PC-3 (cell line): ENCODE results near the gene TMEM106C. TPM values are rescaled to one million over a fixed set of nuclear protein-coding genes. Genes with fewer than 3 reads are reported as not detected.

ENCODE experiments used
- ATAC-seq: fragments of 200-7000 bp; cut with Tn5 transposase; 2 replicates; pipeline ENCODE4 v1.9.1; 2020; ENCODE audit warnings: mild to moderate bottlenecking, moderate library complexity
- BruUV-seq: library from RNA; stranded (reverse); fragments of 400-500 nt; replicated peaks from 2 replicates; lab custom pipeline; 2021; lab: Mats Ljungman, UMichigan
- CTCF ChIA-PET: fragments of 300-600 bp; sonication (Branson Sonifier 250); formaldehyde crosslinking; loops from one replicate; lab custom pipeline; 2022; ENCODE audit warnings: antibody characterized with exemption; lab: Charles Lee
- POLR2A ChIA-PET: fragments of 300-600 bp; sonication (Branson Sonifier 250); formaldehyde crosslinking; loops from one replicate; lab custom pipeline; 2022; ENCODE audit warnings: antibody characterized with exemption; ENCODE audit not compliant: unreplicated experiment; lab: Charles Lee
- DNase-seq: peaks from one replicate; pipeline ENCODE4 v3.0.0-alpha.2; 2015
- H2AFZ ChIP-seq: fragments of 300-600 bp; sonication (generic); 2 replicates; pipeline ENCODE4 v1.6.0; 2016; ENCODE audit warnings: antibody characterized with exemption, low read length
- H3F3A ChIP-seq: fragments of 300-600 bp; sonication (generic); one replicate; pipeline ENCODE4 v1.6.0; 2017; ENCODE audit warnings: antibody characterized with exemption, low read length, control low read depth, mild to moderate bottlenecking; ENCODE audit not compliant: unreplicated experiment
- H3K27ac ChIP-seq: fragments of 300-600 bp; sonication (generic); 2 replicates; pipeline ENCODE4 v1.5.1; 2016; ENCODE audit warnings: mild to moderate bottlenecking, low read length
- H3K27me3 ChIP-seq: fragments of 300-600 bp; sonication (generic); 2 replicates; pipeline ENCODE4 v1.6.1; 2016; ENCODE audit warnings: low read length, mixed read lengths
- H3K36me3 ChIP-seq: fragments of 300-600 bp; sonication (generic); 2 replicates; pipeline ENCODE4 v1.6.1; 2016; ENCODE audit warnings: low read depth, mixed run types, low read length, mixed read lengths
- H3K4me1 ChIP-seq: fragments of 300-600 bp; sonication (generic); 2 replicates; pipeline ENCODE4 v1.5.1; 2016; ENCODE audit warnings: low read length; ENCODE audit not compliant: insufficient read depth
- H3K4me2 ChIP-seq: fragments of 300-600 bp; sonication (generic); 2 replicates; pipeline ENCODE4 v1.6.0; 2016; ENCODE audit warnings: low read length
- H3K4me3 ChIP-seq: fragments of 300-600 bp; sonication (generic); 2 replicates; pipeline ENCODE4 v1.5.1; 2016; ENCODE audit warnings: mild to moderate bottlenecking, low read length, mixed read lengths
- H3K79me2 ChIP-seq: fragments of 300-600 bp; sonication (generic); 2 replicates; pipeline ENCODE4 v1.6.1; 2017; ENCODE audit warnings: low read length, mixed read lengths
- H3K9ac ChIP-seq: fragments of 300-600 bp; sonication (generic); 2 replicates; pipeline ENCODE4 v1.6.0; 2016; ENCODE audit warnings: mild to moderate bottlenecking, low read length
- H3K9me2 ChIP-seq: fragments of 300-600 bp; sonication (generic); replicated peaks from 2 replicates; pipeline ENCODE4 v1.6.1; 2016; ENCODE audit warnings: mixed run types, low read length, mixed read lengths
- H3K9me3 ChIP-seq: fragments of 300-600 bp; sonication (generic); 2 replicates; pipeline ENCODE4 v1.6.1; 2016; ENCODE audit warnings: low read length, mixed read lengths
- H4K20me1 ChIP-seq: fragments of 300-600 bp; sonication (generic); 2 replicates; pipeline ENCODE4 v1.6.1; 2016; ENCODE audit warnings: low read length, mixed read lengths
- EZH2 ChIP-seq: fragments of 300-600 bp; sonication (generic); IDR thresholded peaks from one replicate; pipeline ENCODE4 v1.6.1; 2017; ENCODE audit warnings: antibody characterized with exemption, mild to moderate bottlenecking, low read length; ENCODE audit not compliant: unreplicated experiment
- EZH2phosphoT487 ChIP-seq: fragments of 300-600 bp; sonication (generic); IDR thresholded peaks from 2 replicates; pipeline ENCODE4 v1.6.1; 2018; ENCODE audit warnings: mild to moderate bottlenecking, antibody characterized with exemption, low read length, borderline replicate concordance
- intact Hi-C: fragments of 100-400 bp; cut with micrococcal nuclease; formaldehyde crosslinking; loops from 2 replicates; pipeline ENCODE4 v1.9.0; 2023
- total RNA-seq: library from RNA; depleted of rRNA; stranded (reverse); fragments of >200 nt; gene quantifications from 2 replicates; pipeline ENCODE4 v1.2.3, GENCODE V29; 2014
- TF ChIP-seq, protein P1 (sequence below): fragments of 300-600 bp; sonication (generic); conservative IDR thresholded peaks from 2 replicates; pipeline ENCODE4 v1.5.1; 2017; ENCODE audit warnings: antibody characterized with exemption, low read depth, mild to moderate bottlenecking, low read length

TMEM106C gene
- total RNA-seq, 1 experiment from 2014 or later = 166 TPM

GRCh38 chr12:47986832-47987231 lies 23.4 kb downstream of the TMEM106C start:
- Histone ChIP-seq H3K4me1 (no peaks in the 10 kb centered on the region), H3K27me3 (no peaks in the 10 kb centered on the region), H3K9ac (no peak overlapping the region), H2AFZ (no peak overlapping the region), H4K20me1 (no peaks in the 10 kb centered on the region), H3K9me2 (no peaks in the 10 kb centered on the region), H3K4me3 (no peak overlapping the region), H3K9me3 (no peaks in the 10 kb centered on the region), H3F3A (no peaks in the 10 kb centered on the region), H3K27ac (no peak overlapping the region), H3K79me2 (no peaks in the 10 kb centered on the region), H3K4me2 (no peak overlapping the region), H3K36me3 (no peaks in the 10 kb centered on the region)
- no TSS peak for BruUV-seq
- DNase-seq (no peak), ATAC-seq (no peak)
- intact Hi-C loops = no loop called here
- POLR2A ChIA-PET = no interaction called here
- TF ChIP-seq EZH2 (no peak), EZH2phosphoT487 (no peak)
- TF ChIP-seq, protein P1, sequence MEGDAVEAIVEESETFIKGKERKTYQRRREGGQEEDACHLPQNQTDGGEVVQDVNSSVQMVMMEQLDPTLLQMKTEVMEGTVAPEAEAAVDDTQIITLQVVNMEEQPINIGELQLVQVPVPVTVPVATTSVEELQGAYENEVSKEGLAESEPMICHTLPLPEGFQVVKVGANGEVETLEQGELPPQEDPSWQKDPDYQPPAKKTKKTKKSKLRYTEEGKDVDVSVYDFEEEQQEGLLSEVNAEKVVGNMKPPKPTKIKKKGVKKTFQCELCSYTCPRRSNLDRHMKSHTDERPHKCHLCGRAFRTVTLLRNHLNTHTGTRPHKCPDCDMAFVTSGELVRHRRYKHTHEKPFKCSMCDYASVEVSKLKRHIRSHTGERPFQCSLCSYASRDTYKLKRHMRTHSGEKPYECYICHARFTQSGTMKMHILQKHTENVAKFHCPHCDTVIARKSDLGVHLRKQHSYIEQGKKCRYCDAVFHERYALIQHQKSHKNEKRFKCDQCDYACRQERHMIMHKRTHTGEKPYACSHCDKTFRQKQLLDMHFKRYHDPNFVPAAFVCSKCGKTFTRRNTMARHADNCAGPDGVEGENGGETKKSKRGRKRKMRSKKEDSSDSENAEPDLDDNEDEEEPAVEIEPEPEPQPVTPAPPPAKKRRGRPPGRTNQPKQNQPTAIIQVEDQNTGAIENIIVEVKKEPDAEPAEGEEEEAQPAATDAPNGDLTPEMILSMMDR = no peak
- CTCF ChIA-PET = no interaction called here

GRCh38 chr12:47987411-47988072 lies 24.1 kb downstream of the TMEM106C start:
- TF ChIP-seq EZH2 (no peak), EZH2phosphoT487 (no peak)
- TF ChIP-seq, protein P1 = no peak
- H2AFZ ChIP-seq = no peak overlapping the region

More at GRCh38 chr12:47987411-47988072, 24.1 kb downstream of the TMEM106C start:
- CTCF ChIA-PET = no interaction called here
- no peak overlapping the region for H3K27ac ChIP-seq
- no peaks in the 10 kb centered on the region for H3K9me3 ChIP-seq
- H3K36me3 ChIP-seq = no peaks in the 10 kb centered on the region
- BruUV-seq = no TSS peak
- no peaks in the 10 kb centered on the region for H3K4me1 ChIP-seq
- H3K4me2 ChIP-seq = no peak overlapping the region
- no peak overlapping the region for H3K4me3 ChIP-seq
- POLR2A ChIA-PET = no interaction called here
- H3K9me2 ChIP-seq = no peaks in the 10 kb centered on the region
- no peak for ATAC-seq
- H3F3A ChIP-seq = no peaks in the 10 kb centered on the region
- DNase-seq = no peak
- H3K27me3 ChIP-seq = no peaks in the 10 kb centered on the region
- no peaks in the 10 kb centered on the region for H4K20me1 ChIP-seq
- no peak overlapping the region for H3K9ac ChIP-seq
- no peaks in the 10 kb centered on the region for H3K79me2 ChIP-seq
- intact Hi-C loops = no loop called here
